Nucleus accumbens (tissue), 56 donors: ENCODE data around the gene SLC31A2.
"Not testable (repeated sequence)": the region's sequence is repeated elsewhere in the genome, so short reads cannot be mapped to it uniquely, and the experiment has no call there.

Experiments
- DNase-seq, 56 donors: peaks; one replicate each; lab custom pipeline; 2025; lab: John Stamatoyannopoulos, UW

Gene SLC31A2

GRCh38 chr9:113148781-113149510, 1.9 kb upstream of the SLC31A2 start:
- no peak for DNase-seq

GRCh38 chr9:113149561-113149960, 1.2 kb upstream of the SLC31A2 start:
- DNase-seq: not testable (repeated sequence)

- DNase-seq: no peak
These were observed 1.2 kb downstream of the SLC31A2 start for GRCh38 chr9:113151696-113152630.

GRCh38 chr9:113152699-113153098, 1.9 kb downstream of the SLC31A2 start:
- no peak for DNase-seq

GRCh38 chr9:113153599-113153998, 2.8 kb downstream of the SLC31A2 start:
- DNase-seq: peak in 6 of 56 donors; percentile 25 to 54 (median 30)

GRCh38 chr9:113154471-113154870, 3.7 kb downstream of the SLC31A2 start:
- peak in 24 of 56 donors; percentile 6 to 86 (median 36) for DNase-seq

DNA sequence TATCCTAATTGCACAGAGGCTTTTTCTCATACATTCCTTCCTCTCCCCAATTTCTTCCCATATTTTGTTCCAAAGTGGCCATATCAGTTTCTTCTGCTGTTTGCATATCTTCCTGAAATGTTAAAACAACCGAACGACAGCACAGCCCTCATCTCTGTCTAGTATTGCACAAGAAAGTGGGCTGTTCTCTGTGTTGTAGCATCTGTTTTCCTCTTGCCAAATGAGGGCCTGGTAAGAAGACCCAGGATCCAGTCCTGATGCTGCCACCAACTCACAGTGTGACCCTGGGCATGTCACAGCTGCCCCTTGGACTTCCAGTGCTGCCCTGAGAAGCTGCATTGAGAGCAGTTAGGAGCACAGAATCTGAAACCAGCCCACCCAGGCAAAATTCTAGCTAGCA, 4.1 kb downstream of the SLC31A2 start:
- DNase-seq: no peak

GRCh38 chr9:113155911-113156588, 5.2 kb downstream of the SLC31A2 start:
- peak in 18 of 56 donors; percentile 8 to 56 (median 36) for DNase-seq

DNA sequence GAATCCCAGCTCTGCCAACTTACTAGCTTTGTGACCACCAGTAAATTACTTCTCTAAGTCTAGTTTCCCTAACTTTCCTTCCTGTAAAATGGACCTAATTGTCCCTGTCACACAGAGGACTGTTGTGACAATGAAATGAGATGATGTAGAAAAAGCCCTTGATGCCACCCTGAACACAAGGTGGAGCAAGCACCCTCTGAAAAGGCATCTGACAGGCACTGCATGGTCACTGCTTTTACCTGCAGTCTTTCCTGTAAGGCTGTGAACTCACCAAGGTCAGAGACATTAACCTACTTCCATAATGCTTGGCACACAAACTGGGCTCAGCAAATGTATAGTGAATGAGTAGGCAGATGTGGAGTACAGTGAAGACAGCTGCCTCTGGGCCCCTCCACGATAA, 6.1 kb downstream of the SLC31A2 start:
- no peak for DNase-seq

DNA sequence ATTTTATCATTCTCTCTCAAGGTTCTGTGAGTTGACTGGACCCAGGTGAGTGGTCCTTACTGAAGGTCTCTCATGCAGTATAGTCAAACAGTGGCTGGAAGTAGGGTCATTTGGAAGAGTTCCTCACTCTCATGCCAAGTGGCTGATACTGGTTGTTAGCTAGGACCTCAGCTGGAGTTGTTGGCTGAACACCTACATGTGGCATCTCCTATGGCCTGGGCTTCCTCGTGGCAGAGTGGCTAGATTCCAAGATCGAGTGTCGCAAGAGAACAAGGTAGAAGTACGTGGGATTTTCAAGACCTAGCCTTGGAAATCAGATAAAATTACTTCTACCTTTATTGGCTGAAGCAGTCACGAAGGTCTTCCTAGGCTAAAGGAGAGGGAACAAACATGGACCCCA, 7.6 kb downstream of the SLC31A2 start:
- DNase-seq: no peak

DNA sequence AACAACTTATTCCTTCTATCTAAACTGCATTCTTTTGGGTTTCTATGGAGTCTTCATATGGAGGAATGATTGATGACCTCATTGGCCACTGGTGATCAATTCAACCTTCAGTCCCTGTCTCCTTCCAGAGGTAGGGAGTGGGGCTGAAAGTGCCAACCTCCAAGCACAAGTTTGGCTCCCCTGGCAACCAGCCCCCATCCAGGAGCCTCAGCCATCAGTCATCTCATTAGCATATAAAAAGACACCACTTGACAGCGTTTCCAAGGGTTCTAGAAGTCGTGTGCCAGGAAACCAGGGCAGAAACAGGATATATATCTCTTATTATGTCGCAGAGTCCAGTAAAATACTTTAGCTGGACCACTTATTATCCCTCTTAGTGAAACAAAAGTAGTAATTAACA, 9.8 kb downstream of the SLC31A2 start:
- no peak for DNase-seq

GRCh38 chr9:113163001-113163400, 12.2 kb downstream of the SLC31A2 start:
- no peak for DNase-seq

GRCh38 chr9:113164536-113165300, 13.9 kb downstream of the SLC31A2 start:
- peak in 38 of 56 donors; percentile 17 to 77 (median 40) for DNase-seq

GRCh38 chr9:113166039-113166438, 15.2 kb downstream of the SLC31A2 start:
- DNase-seq: no peak

- no peak for DNase-seq
These were observed 18.0 kb downstream of the SLC31A2 start for GRCh38 chr9:113168809-113169208.

DNA sequence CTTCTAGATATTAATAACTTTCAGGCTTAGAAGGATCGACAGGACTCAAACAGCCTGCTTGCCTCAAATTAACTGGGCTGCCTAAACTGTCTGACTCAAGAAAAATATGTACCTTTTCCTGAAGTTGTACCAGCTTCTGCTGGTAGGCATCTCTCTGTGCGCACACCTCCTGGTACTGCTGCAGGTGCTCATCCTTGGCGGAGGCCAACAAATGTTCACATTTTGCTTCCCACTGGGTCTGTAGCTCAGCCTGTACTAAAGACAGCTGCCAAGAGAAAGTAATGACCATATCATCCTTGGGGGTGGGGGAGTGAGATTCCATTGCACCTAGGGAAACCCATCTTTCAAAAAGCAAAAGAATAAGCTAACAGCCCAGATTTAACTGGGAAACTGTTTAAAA, 22.5 kb downstream of the SLC31A2 start:
- DNase-seq: no peak

GRCh38 chr9:113176803-113177202, 26.0 kb downstream of the SLC31A2 start:
- no peak for DNase-seq

- DNase-seq: no peak
These were observed 26.4 kb downstream of the SLC31A2 start for GRCh38 chr9:113177251-113177650.

- no peak for DNase-seq
These were observed 27.3 kb downstream of the SLC31A2 start for GRCh38 chr9:113178087-113178486.

DNA sequence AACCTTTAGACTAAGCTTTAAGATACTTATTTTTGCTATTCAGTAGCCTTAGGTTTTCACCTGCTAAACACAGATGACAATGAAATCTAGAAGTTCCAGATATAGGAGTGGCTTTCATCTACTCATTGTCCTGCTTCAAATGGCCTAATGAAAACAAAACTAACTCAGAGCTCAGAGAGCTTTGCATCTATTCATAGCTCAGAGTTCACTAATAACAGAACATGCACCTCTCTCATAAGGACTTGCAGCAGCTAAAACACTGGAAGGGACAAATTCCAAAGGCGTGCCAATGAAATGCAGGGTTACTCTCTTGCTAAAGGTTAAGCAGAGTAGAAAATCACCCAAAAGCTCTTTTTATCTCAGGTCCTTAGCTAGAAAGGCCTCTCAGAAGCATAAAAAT, 29.0 kb downstream of the SLC31A2 start:
- no peak for DNase-seq
